ENCODE results near the gene EML5.

The EML5 gene

GRCh38 chr14:88618476-88618875 lies 174.3 kb downstream of the EML5 start:
- DNase-seq: no peak

DNA sequence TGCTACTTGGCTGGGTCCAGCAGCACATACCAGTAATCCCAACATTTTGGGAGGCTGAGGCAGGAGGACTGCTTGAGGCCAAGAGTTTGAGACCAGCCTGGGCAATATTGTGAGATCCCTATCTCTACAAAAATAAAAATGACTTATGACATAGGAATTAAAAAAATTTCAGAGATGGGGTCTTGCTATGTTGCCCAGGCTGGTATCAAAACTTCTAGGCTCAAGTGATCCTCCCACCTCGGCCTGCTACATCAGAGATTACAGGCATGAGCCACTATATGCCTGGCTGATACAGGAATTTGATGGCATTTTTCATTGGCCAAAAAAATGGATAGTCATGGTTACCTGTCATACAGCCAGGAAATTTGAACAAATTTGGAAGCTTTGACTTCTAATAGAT lies 175.3 kb downstream of the EML5 start:
- DNase-seq: no peak

GRCh38 chr14:88616697-88617096 lies 176.1 kb downstream of the EML5 start:
- DNase-seq: no peak

- DNase-seq: no peak
These were observed 178.4 kb downstream of the EML5 start for GRCh38 chr14:88614218-88614907.

DNA sequence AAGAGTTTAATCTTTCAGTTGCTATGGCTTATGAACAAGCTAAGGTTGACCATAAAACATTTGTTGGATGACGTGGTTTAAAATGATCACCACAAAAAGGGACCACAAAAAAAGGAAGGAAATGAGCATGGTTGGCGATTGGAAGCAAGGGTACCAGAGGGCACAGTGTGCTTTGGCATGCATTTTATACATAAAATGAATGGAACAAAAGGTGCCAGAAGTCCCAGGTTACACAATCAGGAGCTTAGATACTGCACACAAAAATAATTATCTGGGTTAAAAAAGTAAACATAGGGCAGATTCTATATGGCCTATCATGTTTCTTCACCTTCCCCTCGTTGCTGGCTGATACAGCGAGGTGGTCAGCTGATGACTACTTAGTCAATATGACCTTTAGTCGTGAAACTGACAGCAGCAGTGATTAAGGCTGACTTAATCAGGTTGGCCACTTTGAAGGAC lies 179.2 kb downstream of the EML5 start:
- no peak for DNase-seq

GRCh38 chr14:88612981-88613380 lies 179.8 kb downstream of the EML5 start:
- no peak for DNase-seq

DNA sequence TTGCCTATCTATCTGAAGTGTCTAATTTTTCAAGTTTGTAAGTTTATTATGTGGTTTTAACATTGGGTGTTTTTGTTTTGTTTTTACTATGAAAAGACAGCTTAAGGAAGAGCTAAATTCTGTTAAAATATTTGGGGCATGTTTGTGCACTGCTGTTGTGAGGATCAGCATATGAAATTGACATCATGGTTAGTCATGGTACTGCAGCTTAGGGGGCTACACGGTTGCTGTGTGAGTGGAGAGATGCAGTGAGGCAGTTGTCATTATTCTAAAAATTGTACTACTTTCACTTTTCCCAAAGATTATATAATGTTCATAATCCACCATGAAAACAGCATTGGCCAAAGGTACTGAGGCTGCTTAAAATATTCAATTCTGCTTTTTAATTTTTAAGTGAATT lies 180.9 kb downstream of the EML5 start:
- DNase-seq: no peak

GRCh38 chr14:88607829-88608228 lies 184.9 kb downstream of the EML5 start:
- no peak for DNase-seq

- DNase-seq: no peak
These were observed 187.2 kb downstream of the EML5 start for GRCh38 chr14:88605594-88605993.

DNA sequence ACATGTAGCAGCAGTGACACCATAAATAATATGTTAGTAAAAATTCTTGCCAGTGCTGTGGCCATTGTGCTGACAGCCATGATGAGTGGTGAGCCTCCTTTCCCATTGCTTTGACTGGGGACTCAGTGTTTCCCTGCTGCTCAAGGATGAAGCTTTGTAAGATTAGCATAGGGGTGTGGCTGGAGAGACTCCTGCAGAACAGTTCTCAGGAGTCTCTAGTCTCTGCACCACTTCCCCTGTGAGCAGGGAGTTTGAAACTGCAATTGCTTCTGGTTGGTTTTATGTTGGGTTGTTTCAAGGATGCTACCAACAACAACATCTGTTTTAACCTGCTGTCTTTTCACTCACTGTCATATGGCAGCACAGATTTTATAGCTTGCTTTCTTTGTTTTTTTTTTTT lies 188.5 kb downstream of the EML5 start:
- DNase-seq: no peak

- no peak for DNase-seq
These were observed 192.9 kb downstream of the EML5 start for GRCh38 chr14:88599761-88600439.

DNA sequence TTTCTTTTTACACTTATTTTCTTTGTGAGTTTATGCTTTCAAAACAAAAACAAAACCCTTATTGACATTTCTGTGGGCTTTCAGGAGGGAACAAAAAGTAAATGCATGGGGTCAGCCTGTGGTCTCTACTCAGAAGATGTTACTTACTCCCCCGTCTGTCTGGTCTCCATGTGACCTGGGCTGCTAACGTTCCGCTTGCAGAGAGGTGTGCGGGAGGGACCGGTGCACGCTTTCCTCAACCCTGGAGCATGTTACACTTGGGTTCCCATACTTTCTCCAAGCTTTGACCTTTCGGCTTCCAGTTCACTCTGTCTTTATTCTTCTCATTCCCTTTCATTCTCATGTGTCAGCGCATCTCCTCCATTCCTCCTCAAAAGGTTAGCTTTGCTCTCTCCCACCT lies 193.4 kb downstream of the EML5 start:
- DNase-seq: no peak

- no peak for DNase-seq
These were observed 194.6 kb downstream of the EML5 start for GRCh38 chr14:88598097-88598675.

- no peak for DNase-seq
These were observed 195.2 kb downstream of the EML5 start for GRCh38 chr14:88597601-88598000.

GRCh38 chr14:88597038-88597437 lies 195.7 kb downstream of the EML5 start:
- no peak for DNase-seq

DNA sequence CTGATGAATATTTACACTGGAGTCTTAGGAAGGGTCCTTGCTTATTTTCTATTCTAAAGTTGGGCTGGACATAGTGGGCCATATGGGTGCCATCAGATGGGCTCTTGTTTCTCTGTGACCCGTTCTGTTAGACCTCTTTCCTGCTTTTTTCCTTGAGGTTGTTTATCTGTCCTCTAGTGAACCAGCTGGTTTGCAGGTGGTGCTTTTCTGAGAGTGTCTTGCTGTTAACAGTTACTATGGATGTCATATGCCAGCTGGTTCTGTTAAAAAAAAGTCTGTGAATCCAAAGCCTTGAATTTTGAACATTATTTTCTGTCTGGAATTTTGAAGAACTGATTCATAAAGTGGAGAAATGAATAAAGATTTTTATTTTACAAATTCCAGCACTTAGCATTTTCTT lies 200.7 kb downstream of the EML5 start:
- peak in 1 of 58 donors; percentile 17 for DNase-seq

DNA sequence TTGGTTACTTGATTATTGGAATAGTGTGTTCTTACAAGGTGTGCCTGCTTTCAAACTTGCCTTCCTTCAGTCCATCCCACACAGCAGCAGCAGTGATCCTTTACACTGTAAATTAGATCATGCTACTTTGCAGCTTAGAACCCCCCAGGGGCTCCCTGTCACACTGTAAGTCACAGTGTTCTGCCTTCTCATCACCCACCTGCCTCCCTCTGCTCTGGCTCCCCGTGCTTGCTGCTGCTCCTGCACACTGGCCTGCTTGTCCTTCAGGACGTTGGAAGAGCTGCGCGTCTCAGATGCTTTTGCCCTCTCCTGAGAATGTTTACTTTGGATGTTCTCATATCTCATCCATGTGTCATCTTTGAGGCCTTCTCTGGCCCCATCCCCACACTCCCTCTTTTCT lies 202.6 kb downstream of the EML5 start:
- no peak for DNase-seq

- no peak for DNase-seq
These were observed 204.7 kb downstream of the EML5 start for GRCh38 chr14:88588081-88588480.

DNA sequence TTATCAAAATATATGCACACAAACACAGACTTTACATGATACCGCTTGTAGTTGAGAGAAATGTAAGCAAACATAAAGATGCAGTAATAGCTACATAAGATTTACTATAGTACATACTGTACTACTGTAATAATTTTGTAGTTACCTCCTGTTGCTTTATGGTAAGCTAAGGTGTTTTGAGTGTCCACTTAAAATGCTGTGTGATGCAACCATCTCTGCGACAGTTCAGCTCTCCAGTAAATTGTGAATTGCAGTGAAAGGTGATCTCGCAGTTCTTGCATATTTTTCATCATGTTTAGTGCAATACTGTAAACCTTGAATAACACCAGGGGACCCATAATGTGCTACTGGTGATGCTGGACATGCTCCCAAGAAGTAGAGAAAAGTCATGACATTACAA lies 208.3 kb downstream of the EML5 start:
- DNase-seq: no peak

DNA sequence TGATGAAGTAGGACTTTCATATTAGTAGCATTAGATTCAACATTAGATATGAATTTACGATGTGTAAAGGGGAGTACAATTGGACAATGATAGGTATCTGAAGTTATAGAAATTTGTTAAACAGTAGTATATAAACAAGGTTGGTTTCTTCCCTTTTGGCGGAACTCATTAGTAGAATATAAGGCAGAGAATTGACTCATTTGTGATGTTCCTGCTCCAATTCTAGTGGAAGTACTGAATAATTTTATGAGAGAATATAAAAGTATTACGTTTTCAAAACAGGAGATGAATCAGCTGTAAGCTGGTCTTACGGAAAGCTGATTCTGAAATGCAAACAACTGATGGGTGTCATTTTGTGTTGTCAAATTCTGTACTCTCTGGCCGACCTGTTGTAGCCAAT lies 216.5 kb downstream of the EML5 start:
- DNase-seq: no peak

GRCh38 chr14:88572117-88572516 lies 220.6 kb downstream of the EML5 start:
- no peak for DNase-seq

GRCh38 chr14:88568196-88568595 lies 224.6 kb downstream of the EML5 start:
- DNase-seq: no peak

DNA sequence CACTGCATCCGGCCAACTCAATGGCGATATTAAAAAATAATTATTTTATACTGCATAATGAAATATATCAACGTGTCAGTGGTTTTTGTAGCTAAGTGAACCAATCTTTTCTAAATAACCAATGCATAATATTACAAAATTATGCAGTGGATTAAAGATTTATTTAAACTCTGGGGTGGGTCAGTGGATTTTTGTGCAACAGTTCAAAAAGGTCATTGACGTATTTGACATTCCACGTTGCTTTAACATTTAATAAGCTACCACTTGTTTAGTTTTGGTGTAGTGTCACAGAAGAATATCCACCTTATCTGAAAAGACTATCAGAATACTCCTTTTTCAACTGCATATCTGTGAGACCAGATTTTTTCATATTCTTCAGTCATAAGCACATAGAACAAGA lies 227.3 kb downstream of the EML5 start:
- no peak for DNase-seq

Data from anterior cingulate cortex (tissue), 58 donors.